Daoy (cell line): ENCODE results near the gene CDH5. TPM values are rescaled to one million over a fixed set of nuclear protein-coding genes. Genes with fewer than 3 reads are reported as not detected.

Experiments
- DNase-seq: peaks from one replicate; pipeline ENCODE4 v3.0.0-alpha.2; 2015; ENCODE audit warnings: low read depth
- total RNA-seq: library from RNA; depleted of rRNA; stranded (reverse); fragments of >200 nt; shearing (Covaris generic); gene quantifications from 2 replicates; pipeline ENCODE4 v1.2.3, GENCODE V29; 2014

CDH5 gene
- total RNA-seq, 1 experiment from 2014 or later = 0.06 TPM

- DNase-seq = no peak
Observed at GRCh38 chr16:66391726-66392670, 25.5 kb downstream of the CDH5 start.

GRCh38 chr16:66395806-66396555 is 29.5 kb downstream of the CDH5 start:
- no peak for DNase-seq

GRCh38 chr16:66397736-66398433 is 31.4 kb downstream of the CDH5 start:
- DNase-seq = no peak

GRCh38 chr16:66399031-66399430 is 32.5 kb downstream of the CDH5 start:
- DNase-seq = no peak

GRCh38 chr16:66399930-66400329 is 33.4 kb downstream of the CDH5 start:
- no peak for DNase-seq

- no peak for DNase-seq
Observed at GRCh38 chr16:66400503-66401380, 34.3 kb downstream of the CDH5 start.

GRCh38 chr16:66401610-66402009 is 35.1 kb downstream of the CDH5 start:
- DNase-seq = no peak

- DNase-seq = no peak
Observed at GRCh38 chr16:66402166-66402565, 35.7 kb downstream of the CDH5 start.

GRCh38 chr16:66402591-66403230 is 36.2 kb downstream of the CDH5 start:
- DNase-seq = no peak

GRCh38 chr16:66403531-66404145 is 37.1 kb downstream of the CDH5 start:
- no peak for DNase-seq

- DNase-seq = no peak
Observed at GRCh38 chr16:66405057-66405783, 38.7 kb downstream of the CDH5 start.

GRCh38 chr16:66406534-66407221 is 40.2 kb downstream of the CDH5 start:
- peak; percentile 74 for DNase-seq

- DNase-seq = peak; percentile 80
Observed at GRCh38 chr16:66408163-66409048, 41.9 kb downstream of the CDH5 start.

- DNase-seq = peak; percentile 19
Observed at GRCh38 chr16:66409156-66409555, 42.7 kb downstream of the CDH5 start.

- DNase-seq = no peak
Observed at GRCh38 chr16:66412182-66412581, 45.7 kb downstream of the CDH5 start.

GRCh38 chr16:66414891-66415290 is 48.4 kb downstream of the CDH5 start:
- no peak for DNase-seq

- no peak for DNase-seq
Observed at GRCh38 chr16:66416136-66416535, 49.6 kb downstream of the CDH5 start.
